IPS-20b (cell line): ENCODE results near the gene CYP11A1.

Experiments used
- H3K27ac ChIP-seq: one replicate; pipeline ENCODE4 v1.5.1; 2013; ENCODE audit warnings: low read length
- H3K27me3 ChIP-seq: 2 replicates; pipeline ENCODE4 v1.6.1; 2013; ENCODE audit warnings: mild to moderate bottlenecking, low read length, inconsistent platforms; ENCODE audit not compliant: insufficient read depth
- H3K36me3 ChIP-seq: 2 replicates; pipeline ENCODE4 v1.6.1; 2013; ENCODE audit warnings: low read depth, mild to moderate bottlenecking, inconsistent platforms, low read length, moderate library complexity; ENCODE audit not compliant: insufficient read depth
- H3K4me1 ChIP-seq: 2 replicates; pipeline ENCODE4 v1.6.1; 2013; ENCODE audit warnings: mild to moderate bottlenecking, control low read depth, inconsistent platforms, low read length, moderate library complexity; ENCODE audit not compliant: insufficient read depth
- H3K4me3 ChIP-seq: 2 replicates; pipeline ENCODE4 v1.5.1; 2013; ENCODE audit warnings: mild to moderate bottlenecking, low read length, inconsistent platforms
- H3K9ac ChIP-seq: 2 replicates; pipeline ENCODE4 v1.6.1; 2013; ENCODE audit warnings: low read depth, mild to moderate bottlenecking, inconsistent platforms, low read length, moderate library complexity
- H3K9me3 ChIP-seq: 2 replicates; pipeline ENCODE4 v1.6.1; 2013; ENCODE audit warnings: mild to moderate bottlenecking, low read depth, low read length, inconsistent platforms; ENCODE audit not compliant: insufficient read depth

The CYP11A1 gene

DNA sequence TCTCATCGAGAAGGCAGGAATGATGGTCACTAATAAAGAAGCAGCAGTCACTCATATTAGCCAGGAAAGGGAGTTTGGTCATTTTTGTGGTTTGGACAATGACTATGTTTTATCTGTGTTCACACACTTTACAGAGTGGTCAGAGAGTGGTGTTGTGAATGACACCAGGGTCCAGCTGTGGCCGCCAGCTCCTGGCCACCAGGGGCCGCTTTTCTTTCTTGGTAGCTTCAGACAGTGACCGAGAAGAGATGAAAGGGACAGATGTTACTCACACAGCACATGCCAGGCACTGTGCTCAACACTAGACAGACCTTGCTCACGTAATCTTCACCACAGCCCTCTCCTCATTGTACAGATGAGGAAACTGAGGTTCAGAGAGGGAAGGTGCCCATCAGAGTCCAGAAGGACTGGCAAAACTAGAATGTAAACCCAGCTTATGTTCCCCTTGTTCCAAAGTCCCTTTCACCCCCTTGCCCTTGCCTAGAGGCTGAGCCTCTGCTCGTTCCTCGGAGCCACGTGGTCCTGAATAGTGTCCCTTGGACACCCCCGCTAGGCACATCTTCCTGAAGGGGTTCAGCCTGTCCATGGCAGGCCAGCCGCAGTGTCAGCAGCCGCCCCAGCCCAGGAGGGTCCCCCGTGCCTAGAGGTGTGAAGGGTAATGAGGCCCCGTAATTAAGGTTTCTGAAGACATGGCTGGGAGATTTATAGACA is 55.6 kb downstream of the CYP11A1 start:
- Histone ChIP-seq H3K9me3 (no peaks in the 10 kb centered on the region), H3K36me3 (no peaks in the 10 kb centered on the region), H3K4me1 (peaks cover 27% of the 10 kb centered on the region), H3K9ac (no peak overlapping the region), H3K27ac (no peak overlapping the region), H3K4me3 (no peak overlapping the region), H3K27me3 (peaks cover 5% of the 10 kb centered on the region; the same call in 1 of the 2 replicates)

DNA sequence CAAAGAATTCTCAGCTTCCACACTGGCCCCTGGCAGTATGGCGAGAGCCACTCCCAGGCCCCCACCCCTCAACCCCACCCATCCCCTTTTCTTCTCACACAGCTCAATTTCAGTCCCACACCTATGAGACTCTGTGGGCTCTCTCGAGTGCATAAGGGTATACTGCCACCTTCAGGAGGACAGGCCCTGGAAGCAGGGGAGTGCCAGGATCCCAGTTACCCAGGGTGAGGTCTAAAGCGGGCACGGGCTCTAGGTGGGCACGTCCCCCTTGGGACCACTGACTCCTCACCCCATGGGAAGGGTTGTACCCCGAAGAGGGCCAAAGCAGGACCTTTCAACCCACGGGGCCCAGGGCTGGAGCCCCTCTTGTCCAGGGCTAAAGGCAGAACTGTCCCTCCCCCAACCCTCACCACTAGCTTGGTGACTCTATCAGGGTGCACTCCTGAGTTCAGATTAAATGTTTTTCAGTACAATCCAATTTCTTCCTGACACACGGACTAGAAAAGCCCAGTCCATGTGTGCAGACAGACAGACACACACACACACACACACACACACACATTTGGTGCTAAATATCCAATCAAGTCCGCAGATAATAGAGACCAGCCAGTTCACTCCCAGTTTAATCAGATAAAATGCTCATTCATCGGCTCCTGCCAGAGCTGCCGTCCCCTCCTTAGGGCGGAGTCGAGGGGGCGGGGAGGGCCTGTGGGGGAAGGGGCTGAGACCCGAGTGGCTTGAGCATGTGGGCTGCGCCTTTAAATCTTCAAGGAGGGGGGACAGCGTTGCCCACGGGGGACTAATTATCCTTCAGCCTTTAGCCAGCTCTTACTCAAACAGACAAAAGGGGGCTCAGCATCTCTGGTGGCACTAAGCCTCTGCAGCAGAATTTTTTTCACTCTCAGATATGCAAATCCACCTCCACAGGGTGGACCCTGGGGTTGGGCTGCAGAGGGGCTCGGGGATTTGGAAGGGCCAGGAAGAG is 59.3 kb downstream of the CYP11A1 start:
- H3K4me1 ChIP-seq = peaks cover 22% of the 10 kb centered on the region
- H3K27me3 ChIP-seq = peaks cover 20% of the 10 kb centered on the region
- no peak overlapping the region for H3K9ac ChIP-seq
- no peaks in the 10 kb centered on the region for H3K36me3 ChIP-seq
- H3K4me3 ChIP-seq = no peak overlapping the region; the same call in 1 of the 2 replicates
- no peak overlapping the region for H3K27ac ChIP-seq
- no peaks in the 10 kb centered on the region for H3K9me3 ChIP-seq

DNA sequence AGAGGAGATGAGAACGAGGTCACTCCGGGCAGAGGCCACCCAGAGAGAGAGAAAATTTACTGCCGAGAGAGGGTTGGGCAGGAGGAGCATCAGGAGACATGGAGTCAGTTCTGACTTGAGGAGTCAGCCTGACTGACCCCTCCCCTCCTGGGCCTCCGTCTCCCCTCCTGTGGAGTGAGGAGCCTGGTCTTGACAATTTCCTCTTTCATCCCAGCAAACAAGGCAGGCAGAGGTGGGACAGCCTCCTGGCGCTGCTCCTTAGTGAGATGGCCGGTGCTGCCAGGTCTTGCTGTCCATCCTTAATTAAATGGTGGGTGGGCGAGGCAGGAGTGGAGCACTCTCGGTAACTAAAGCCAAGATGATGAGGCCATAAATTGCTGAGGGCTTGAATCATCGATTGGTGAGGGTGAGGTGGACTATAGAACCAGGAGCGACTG is 60.6 kb downstream of the CYP11A1 start:
- Histone ChIP-seq H3K27me3 (peaks cover 30% of the 10 kb centered on the region), H3K4me3 (no peak overlapping the region), H3K4me1 (peaks cover 18% of the 10 kb centered on the region), H3K9me3 (no peaks in the 10 kb centered on the region), H3K27ac (no peak overlapping the region), H3K36me3 (no peaks in the 10 kb centered on the region), H3K9ac (no peak overlapping the region)

DNA sequence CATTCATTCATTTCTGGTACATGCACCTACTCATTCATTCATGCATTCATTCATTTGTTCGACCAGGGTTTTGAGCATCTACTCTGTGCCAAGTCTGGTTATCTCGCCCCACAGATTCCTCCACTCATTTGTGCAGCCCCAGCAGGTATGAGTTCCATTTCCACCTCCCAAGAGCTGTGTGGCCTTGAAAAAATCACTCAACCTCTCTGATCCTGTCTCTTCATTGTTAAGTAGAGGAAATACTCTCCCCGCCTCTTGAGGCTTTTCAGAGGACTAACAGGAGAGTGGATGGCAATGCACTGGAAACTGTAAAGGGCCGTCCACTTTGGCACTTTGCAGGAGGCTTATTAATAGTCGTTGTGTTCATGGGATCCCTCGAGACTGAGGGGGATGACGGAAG is 61.8 kb downstream of the CYP11A1 start:
- Histone ChIP-seq H3K36me3 (no peaks in the 10 kb centered on the region), H3K27ac (no peak overlapping the region), H3K9ac (no peak overlapping the region), H3K4me3 (no peak overlapping the region), H3K4me1 (peaks cover 19% of the 10 kb centered on the region), H3K27me3 (peaks cover 42% of the 10 kb centered on the region), H3K9me3 (no peaks in the 10 kb centered on the region)

DNA sequence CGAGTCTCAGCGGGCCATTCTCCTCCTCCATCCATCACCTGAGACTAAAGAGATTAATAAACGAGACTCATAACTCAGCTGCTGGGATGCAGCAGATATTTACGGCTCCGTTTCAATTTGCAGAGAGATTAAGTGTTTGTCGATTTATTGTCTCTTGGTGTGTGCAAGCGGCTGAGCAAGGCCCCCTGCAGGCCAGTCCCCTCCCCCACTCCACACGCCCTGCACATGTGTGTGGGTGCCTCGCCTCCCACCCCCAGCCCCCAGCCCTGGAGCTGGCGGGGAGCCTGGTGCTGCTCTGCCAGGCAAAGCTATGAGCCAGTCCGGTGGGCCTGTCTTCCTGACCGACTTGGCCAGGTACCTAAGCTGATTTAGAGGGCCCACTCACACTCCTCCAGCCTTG is 63.0 kb downstream of the CYP11A1 start:
- Histone ChIP-seq H3K9me3 (no peaks in the 10 kb centered on the region), H3K4me3 (no peak overlapping the region), H3K27me3 (peaks cover 54% of the 10 kb centered on the region), H3K27ac (no peak overlapping the region), H3K4me1 (peaks cover 24% of the 10 kb centered on the region), H3K36me3 (no peaks in the 10 kb centered on the region), H3K9ac (no peak overlapping the region)

DNA sequence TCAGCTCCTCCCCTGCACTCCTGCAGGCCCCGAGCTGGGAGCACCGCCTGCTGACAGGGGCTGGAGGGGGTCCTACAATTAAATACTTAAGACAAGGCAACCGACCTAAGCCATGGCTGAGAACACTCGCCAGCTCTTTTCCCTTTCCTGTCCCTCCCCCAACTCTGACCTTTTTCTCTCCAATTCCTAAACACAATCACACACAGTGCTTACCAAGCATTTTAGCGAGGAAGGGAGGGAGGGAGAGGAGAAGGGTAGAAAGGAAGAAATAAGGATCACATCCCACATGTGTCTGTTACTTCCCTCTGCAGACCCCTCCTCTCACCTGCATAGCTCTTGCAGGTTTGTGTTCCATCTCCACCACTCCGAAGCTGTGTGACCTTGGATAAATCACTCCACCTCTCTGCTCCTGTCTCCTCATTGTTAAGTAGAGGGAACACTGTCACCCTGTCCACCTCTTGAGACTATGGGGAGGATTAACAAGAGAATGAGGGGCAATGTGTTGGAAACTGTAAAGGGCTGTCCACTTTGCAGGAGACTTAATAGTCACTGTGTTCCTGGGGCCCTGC is 63.6 kb downstream of the CYP11A1 start:
- H3K4me1 ChIP-seq = peaks cover 24% of the 10 kb centered on the region
- no peaks in the 10 kb centered on the region for H3K9me3 ChIP-seq
- H3K27ac ChIP-seq = no peak overlapping the region
- H3K9ac ChIP-seq = no peak overlapping the region
- H3K4me3 ChIP-seq = no peak overlapping the region
- peaks cover 60% of the 10 kb centered on the region for H3K27me3 ChIP-seq
- no peaks in the 10 kb centered on the region for H3K36me3 ChIP-seq

DNA sequence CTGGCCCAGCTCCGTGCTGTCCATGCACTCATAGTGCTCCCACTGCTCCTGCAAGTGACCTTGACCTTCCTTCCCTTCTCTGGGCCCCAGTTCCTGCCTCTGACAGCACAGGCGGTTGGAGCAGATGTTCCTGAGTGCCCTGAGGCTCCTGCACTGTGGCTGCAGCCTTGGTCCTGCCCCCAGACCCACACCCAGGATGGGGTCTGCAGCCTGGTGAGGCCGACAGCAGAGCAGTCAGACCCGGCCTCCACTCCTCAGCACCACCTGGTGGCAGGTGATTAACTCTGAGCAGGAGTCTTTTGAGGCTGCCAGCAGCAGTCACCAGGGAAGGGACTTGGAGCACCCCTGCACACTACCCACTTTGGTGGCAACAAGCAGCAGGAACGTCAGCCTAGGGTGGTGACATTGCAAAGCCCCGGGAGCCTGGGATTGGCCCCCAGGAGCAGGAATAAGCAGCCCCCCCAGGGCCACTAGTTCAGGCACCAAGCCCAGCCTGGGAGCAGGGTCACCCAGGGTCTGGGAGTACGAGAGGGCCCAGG is 64.6 kb downstream of the CYP11A1 start:
- Histone ChIP-seq H3K9ac (no peak overlapping the region), H3K27ac (no peak overlapping the region), H3K9me3 (no peaks in the 10 kb centered on the region), H3K4me1 (peaks cover 21% of the 10 kb centered on the region), H3K36me3 (no peaks in the 10 kb centered on the region), H3K27me3 (peaks cover 61% of the 10 kb centered on the region), H3K4me3 (no peak overlapping the region)

DNA sequence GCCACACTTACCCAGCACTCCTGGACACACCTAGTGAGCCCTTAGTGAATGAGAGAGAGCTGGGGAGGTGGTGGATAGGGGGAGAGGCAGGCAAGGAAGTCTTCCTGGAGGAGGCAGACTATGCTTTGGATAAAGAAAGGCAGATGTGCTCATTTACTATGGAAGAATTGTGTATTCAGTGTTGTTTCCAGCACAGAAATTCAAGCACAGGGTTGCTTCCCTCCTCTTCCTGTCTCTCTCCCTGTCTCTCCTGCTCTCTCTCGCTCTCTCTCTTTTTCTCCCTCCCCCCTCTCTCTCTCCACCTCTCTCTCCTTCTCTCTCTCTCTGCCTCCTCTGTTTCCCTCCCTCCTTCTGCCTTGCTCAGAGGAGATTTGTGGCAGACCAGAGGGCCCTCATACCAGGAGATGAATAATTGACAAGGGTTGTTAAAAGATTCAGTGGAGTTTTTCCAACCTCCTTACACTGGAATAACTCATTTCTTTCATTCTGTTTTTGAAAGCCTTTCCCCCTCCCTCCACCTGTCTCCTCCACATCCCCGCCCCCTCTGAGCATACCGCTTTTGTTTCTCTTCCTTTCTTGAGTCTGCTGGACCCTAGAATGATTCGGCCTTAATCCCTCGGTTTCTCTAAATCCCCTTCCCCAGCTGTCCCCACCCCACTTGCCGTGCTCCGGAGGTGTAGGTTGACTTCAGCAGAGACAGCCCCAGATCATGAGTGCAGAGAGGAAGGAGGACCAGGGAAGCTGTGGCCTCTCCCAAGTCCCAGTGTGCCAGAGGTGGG is 65.7 kb downstream of the CYP11A1 start:
- H3K9ac ChIP-seq = no peak overlapping the region
- H3K9me3 ChIP-seq = no peaks in the 10 kb centered on the region
- no peak overlapping the region for H3K27ac ChIP-seq
- H3K36me3 ChIP-seq = no peaks in the 10 kb centered on the region
- no peak overlapping the region for H3K4me3 ChIP-seq
- peaks cover 57% of the 10 kb centered on the region for H3K27me3 ChIP-seq
- H3K4me1 ChIP-seq = peaks cover 14% of the 10 kb centered on the region

DNA sequence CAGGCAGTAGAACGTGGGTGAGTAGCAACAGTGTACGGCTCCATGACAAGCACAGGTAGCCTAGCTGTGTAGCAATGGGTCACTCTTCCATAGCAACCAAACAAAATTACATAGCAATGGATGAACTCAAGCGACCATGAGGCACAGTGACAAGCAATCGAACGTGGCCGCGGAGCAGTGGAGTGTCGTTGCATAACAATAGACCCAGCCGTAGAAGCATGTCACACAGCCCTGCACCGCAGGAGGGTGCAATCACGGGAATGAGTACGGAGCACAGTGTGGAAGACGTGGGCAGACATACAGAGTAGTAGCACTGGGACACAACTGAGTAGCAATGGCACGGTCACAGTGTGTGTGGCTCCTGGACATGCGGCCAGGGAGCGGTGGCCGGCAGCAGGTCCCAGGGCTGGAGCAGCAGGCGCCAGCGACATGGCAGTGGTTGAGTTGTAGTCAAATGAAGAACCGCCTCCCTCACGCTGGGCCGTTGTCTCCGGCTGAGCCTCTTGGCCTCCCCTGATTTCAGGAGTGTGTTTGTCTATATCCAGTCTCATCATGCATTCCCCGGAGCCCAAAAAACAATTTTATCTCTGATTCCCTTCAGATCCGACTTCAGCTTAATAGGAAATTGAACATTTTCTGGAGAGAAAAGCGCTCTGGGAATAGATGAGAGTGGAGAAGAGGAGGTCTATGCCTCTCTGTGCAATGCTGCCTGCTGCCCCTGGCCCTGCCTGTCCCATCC is 67.2 kb downstream of the CYP11A1 start:
- H3K9me3 ChIP-seq = no peaks in the 10 kb centered on the region
- no peak overlapping the region for H3K4me3 ChIP-seq
- no peak overlapping the region for H3K9ac ChIP-seq
- H3K36me3 ChIP-seq = no peaks in the 10 kb centered on the region
- H3K4me1 ChIP-seq = peaks cover 9% of the 10 kb centered on the region
- H3K27ac ChIP-seq = no peak overlapping the region
- H3K27me3 ChIP-seq = peaks cover 49% of the 10 kb centered on the region

DNA sequence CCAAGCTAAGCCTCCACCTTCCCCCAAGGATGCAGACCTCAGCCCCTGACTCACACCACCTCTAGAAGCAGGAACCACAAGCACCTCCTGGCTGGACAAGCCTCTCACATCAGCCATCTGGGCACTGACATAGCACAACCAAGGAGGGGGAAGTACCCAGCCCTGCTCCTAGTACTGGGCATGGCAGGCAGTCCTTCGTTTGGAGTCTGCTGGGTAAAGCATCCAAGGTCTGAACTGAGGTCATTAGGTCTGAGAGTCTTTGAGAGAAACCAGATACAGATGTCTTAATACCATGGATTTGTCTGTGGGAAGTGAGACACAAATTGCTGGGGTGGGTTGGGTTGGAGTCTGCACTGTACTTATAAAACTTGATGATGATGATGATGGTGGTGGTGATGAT is 69.6 kb downstream of the CYP11A1 start:
- peaks cover 50% of the 10 kb centered on the region for H3K27me3 ChIP-seq
- no peak overlapping the region for H3K4me3 ChIP-seq
- H3K36me3 ChIP-seq = no peaks in the 10 kb centered on the region
- no peak overlapping the region for H3K9ac ChIP-seq
- no peaks in the 10 kb centered on the region for H3K9me3 ChIP-seq
- H3K27ac ChIP-seq = no peak overlapping the region
- peaks cover 9% of the 10 kb centered on the region for H3K4me1 ChIP-seq
